GM12878 (cell line): ENCODE data around the gene ASB9. TPM values are rescaled to one million over a fixed set of nuclear protein-coding genes. Genes with fewer than 3 reads are reported as not detected.

Source experiments
- ATAC-seq: fragments of 200-7000 bp; cut with Tn5 transposase; 3 replicates; pipeline ENCODE4 v1.9.1; 2020; ENCODE audit warnings: mild to moderate bottlenecking, moderate library complexity
- BruUV-seq: library from RNA; stranded (reverse); fragments of 400-500 nt; replicated peaks from 2 replicates; lab custom pipeline; 2021; lab: Mats Ljungman, UMichigan
- CTCF ChIA-PET: fragments of 300-600 bp; sonication (Branson Sonifier 250); formaldehyde crosslinking; extraction: SDS; loops from one replicate; lab custom pipeline; 2021; ENCODE audit warnings: inconsistent platforms; lab: Yijun Ruan, JAX
- POLR2A ChIA-PET: fragments of 350-600 bp; formaldehyde crosslinking; extraction: SDS; loops from one replicate; lab custom pipeline; 2021; ENCODE audit warnings: inconsistent platforms; lab: Charles Lee
- RAD21 ChIA-PET: fragments of 300-600 bp; sonication (Branson Sonifier 250); formaldehyde crosslinking; loops from one replicate; lab custom pipeline; 2023; ENCODE audit warnings: antibody characterized with exemption; ENCODE audit not compliant: unreplicated experiment; lab: Charles Lee
- SMC1A ChIA-PET: fragments of 300-600 bp; sonication (Branson Sonifier 250); formaldehyde crosslinking; loops from one replicate; lab custom pipeline; 2023; ENCODE audit not compliant: unreplicated experiment, uncharacterized antibody; lab: Charles Lee
- DNase-seq: peaks from one replicate; pipeline ENCODE4 v3.0.0-alpha.2; 2011; ENCODE audit warnings: low read depth, low spot score
- FAIRE-seq: peaks from 3 replicates; lab custom pipeline; 2011; peaks lifted over from hg19 to GRCh38; lab: Jason Lieb, UNC
- H2AFZ ChIP-seq: 2 replicates; pipeline ENCODE4 v1.6.0; 2011; ENCODE audit warnings: low read depth, low read length, control low read depth; ENCODE audit not compliant: control insufficient read depth
- H3K27ac ChIP-seq: 2 replicates; pipeline ENCODE4 v1.5.1; 2011; ENCODE audit warnings: control low read depth; ENCODE audit not compliant: control insufficient read depth, insufficient read depth
- H3K27me3 ChIP-seq, 2 experiments: replicated peaks in 1 of 2; 2 replicates each; pipeline versions ENCODE4 v1.6.0 to v1.6.1; 2011; ENCODE audit warnings: low read length in 1 of 2; ENCODE audit not compliant: control insufficient read depth in 2 of 2, insufficient read depth in 2 of 2
- H3K36me3 ChIP-seq, 2 experiments: 2 replicates each; pipeline ENCODE4 v1.5.1; 2011; ENCODE audit warnings: low read length in 1 of 2; ENCODE audit not compliant: control insufficient read depth in 2 of 2, insufficient read depth in 2 of 2
- H3K4me1 ChIP-seq: 2 replicates; pipeline ENCODE4 v1.6.1; 2011; ENCODE audit warnings: mild to moderate bottlenecking, low read length, moderate library complexity, mixed read lengths; ENCODE audit not compliant: control insufficient read depth, insufficient read depth
- H3K4me2 ChIP-seq: 2 replicates; pipeline ENCODE4 v1.6.0; 2011; ENCODE audit warnings: control low read depth; ENCODE audit not compliant: control insufficient read depth, insufficient read depth
- H3K4me3 ChIP-seq: fragments of 200-600 bp; sonication (generic); 2 replicates; pipeline ENCODE4 v1.5.1; 2016
- H3K79me2 ChIP-seq: 2 replicates; pipeline ENCODE4 v1.6.0; 2011; ENCODE audit warnings: low read length; ENCODE audit not compliant: control insufficient read depth, insufficient read depth
- H3K9ac ChIP-seq: 2 replicates; pipeline ENCODE4 v1.8.0; 2011; ENCODE audit warnings: low read length, control low read depth, mixed read lengths; ENCODE audit not compliant: control insufficient read depth, insufficient read depth
- H3K9me3 ChIP-seq: replicated peaks from 3 replicates; pipeline ENCODE4 v1.5.1; 2011; ENCODE audit warnings: mild to moderate bottlenecking, low read length; ENCODE audit not compliant: control insufficient read depth, insufficient read depth
- H4K20me1 ChIP-seq: 2 replicates; pipeline ENCODE4 v1.6.0; 2011; ENCODE audit not compliant: control insufficient read depth, insufficient read depth
- BCL3 ChIP-seq: IDR thresholded peaks from 2 replicates; pipeline ENCODE4 v1.6.1; 2011; ENCODE audit warnings: borderline replicate concordance, low read depth, mild to moderate bottlenecking, moderate library complexity, low read length; ENCODE audit not compliant: insufficient read depth, poor library complexity, severe bottlenecking
- E2F4 ChIP-seq: IDR thresholded peaks from 2 replicates; pipeline ENCODE4 v1.6.1; 2012; ENCODE audit warnings: low read depth, low read length, improper control_type of control experiment
- MTA2 ChIP-seq: fragments of 450-650 bp; IDR thresholded peaks from 2 replicates; pipeline ENCODE4 v1.6.1; 2016; ENCODE audit warnings: low read depth, mild to moderate bottlenecking, moderate library complexity
- MYB ChIP-seq: fragments of 150-350 bp; IDR thresholded peaks from 2 replicates; pipeline ENCODE4 v1.6.1; 2014; ENCODE audit warnings: mild to moderate bottlenecking, low read depth, low read length, borderline replicate concordance
- NFYA ChIP-seq: IDR thresholded peaks from 2 replicates; pipeline ENCODE4 v1.6.1; 2011; ENCODE audit warnings: low read depth, mild to moderate bottlenecking, low read length, improper control_type of control experiment, borderline replicate concordance
- NKRF ChIP-seq: fragments of 450-650 bp; conservative IDR thresholded peaks from 2 replicates; pipeline ENCODE4 v1.6.1; 2017; ENCODE audit warnings: mild to moderate bottlenecking, moderate library complexity
- NR2F1 ChIP-seq: fragments of 450-650 bp; conservative IDR thresholded peaks from 2 replicates; pipeline ENCODE4 v1.6.1; 2017; ENCODE audit warnings: mild to moderate bottlenecking
- POLR2AphosphoS2 ChIP-seq: IDR thresholded peaks from 2 replicates; pipeline ENCODE4 v1.6.1; 2011; ENCODE audit warnings: low read depth, mild to moderate bottlenecking, low read length, improper control_type of control experiment, moderate library complexity
- SRF ChIP-seq, 2 experiments: IDR thresholded peaks; 2 replicates each; pipeline ENCODE4 v1.6.1; 2011; ENCODE audit warnings: low read depth in 2 of 2, low read length in 2 of 2, mild to moderate bottlenecking in 1 of 2, moderate library complexity in 1 of 2
- SUZ12 ChIP-seq: fragments of 200-600 bp; sonication (generic); IDR thresholded peaks from one replicate; pipeline ENCODE4 v1.6.1; 2018; ENCODE audit warnings: antibody characterized with exemption, mild to moderate bottlenecking; ENCODE audit not compliant: unreplicated experiment
- WGBS: methylation state at CpG from one replicate; pipeline ENCODE4 v1.1.6; 2016; ENCODE audit warnings: low lambda C conversion rate; ENCODE audit not compliant: insufficient replicate concordance, insufficient coverage; ENCODE audit errors: missing lambda C conversion rate; 5-methylcytosine and 5-hydroxymethylcytosine counted together
- in situ Hi-C: fragments of 300-500 bp; cut with MboI; formaldehyde crosslinking; loops from 9 replicates; pipeline ENCODE4 v1.14.3; 2018; ENCODE audit warnings: mixed read lengths
- intact Hi-C: fragments of 100-400 bp; cut with micrococcal nuclease; formaldehyde crosslinking; loops from one replicate; pipeline ENCODE4 v1.14.2; 2022; ENCODE audit not compliant: unreplicated experiment
- polyA plus RNA-seq, 11 experiments: library from polyadenylated mRNA; depleted of rRNA in 4 of 11; unstranded in 6 of 11; stranded (reverse) in 5 of 11; fragments of >200 nt; fragmentation: Nextera tagmentation in 4 of 11; fragmentation: Illumina TruSeq in 1 of 11; extraction: Ambion mirVana in 4 of 11; extraction: Trizol in 1 of 11; gene quantifications; 1 replicate in 1 of 11; 2 replicates in 10 of 11; pipeline versions ENCODE4 v1.2.1 to v1.2.3, GENCODE V29; 2011 to 2016; ENCODE audit warnings: inconsistent platforms in 2 of 11, missing spikeins in 2 of 11, low read depth in 1 of 11
- total RNA-seq, 4 experiments: library from RNA; depleted of rRNA in 3 of 4; stranded (reverse); fragments of >200 nt in 3 of 4; fragmentation: Illumina TruSeq in 1 of 4; extraction: Trizol in 1 of 4; gene quantifications; 2 replicates each; pipeline versions ENCODE4 v1.2.1 to v1.2.3, GENCODE V29; 2013 to 2021

ASB9 gene
- total and polyA plus RNA-seq, 10 of the 15 experiments (the other 5 are each of a cell fraction or from before 2014, with no cell fraction given), result 0.31 to 3.5 (median 0.74) TPM

GRCh38 chrX:15221321-15221720 lies 48.6 kb downstream of the ASB9 start:
- H3K4me3 ChIP-seq, result no peak overlapping the region
- no peak for FAIRE-seq
- in situ Hi-C loops, result no loop called here

GRCh38 chrX:15217161-15217560 lies 52.7 kb downstream of the ASB9 start:
- ChIA-PET POLR2A (no interaction called here), CTCF (interaction anchor here (1.7 kb wide), 2 partner anchors 9 to 12 kb away, joined by 5 to 7 read pairs; no protein-coding TSS in a partner anchor), RAD21 (no interaction called here), SMC1A (no interaction called here)
- Histone ChIP-seq H3K4me2 (no peak overlapping the region), H3K27ac (no peak overlapping the region), H3K27me3 (no peaks in the 10 kb centered on the region), H3K9me3 (no peaks in the 10 kb centered on the region), H3K36me3 (no peaks in the 10 kb centered on the region), H3K9ac (no peak overlapping the region), H2AFZ (no peak overlapping the region), H3K79me2 (no peaks in the 10 kb centered on the region), H3K4me1 (no peaks in the 10 kb centered on the region), H4K20me1 (no peaks in the 10 kb centered on the region), H3K4me3 (no peak overlapping the region)
- intact Hi-C loops (no loop called here), in situ Hi-C loops (no loop called here)
- FAIRE-seq, result no peak
- ATAC-seq, result no peak
- no TSS peak for BruUV-seq
- TF ChIP-seq MYB (no peak), POLR2AphosphoS2 (no peak), NKRF (no peak), NR2F1 (no peak), BCL3 (no peak), MTA2 (no peak)
- no peak for DNase-seq
- 0% methylated on average over 1 of the region's 1 CpG for WGBS

More at GRCh38 chrX:15221321-15221720, 48.6 kb downstream of the ASB9 start:
- no peaks in the 10 kb centered on the region for H3K79me2 ChIP-seq
- DNase-seq, result no peak
- intact Hi-C loops, result no loop called here
- POLR2A ChIA-PET, result no interaction called here
- RAD21 ChIA-PET, result no interaction called here
- H3K9me3 ChIP-seq, result no peaks in the 10 kb centered on the region
- TF ChIP-seq SRF (IDR thresholded peaks at IDR 0.05; ENCODE audit: low read depth in 2 of 2, low read length in 2 of 2), result no peak
- no peak for TF ChIP-seq SUZ12
- no peak for TF ChIP-seq NFYA
- TF ChIP-seq E2F4, result no peak
- no peak overlapping the region for H2AFZ ChIP-seq
- H3K9ac ChIP-seq, result no peak overlapping the region
- ATAC-seq, result no peak
- no TSS peak for BruUV-seq
- CTCF ChIA-PET, result interaction anchor here (1.0 kb wide), 1 partner anchor 12 kb away, joined by 4 read pairs; no protein-coding TSS in a partner anchor
- SMC1A ChIA-PET, result no interaction called here
- H3K36me3 ChIP-seq, result no peaks in the 10 kb centered on the region
- H3K4me1 ChIP-seq, result no peaks in the 10 kb centered on the region
- no peaks in the 10 kb centered on the region for H4K20me1 ChIP-seq
- H3K27ac ChIP-seq, result no peak overlapping the region
- no peaks in the 10 kb centered on the region for H3K27me3 ChIP-seq
- H3K4me2 ChIP-seq, result no peak overlapping the region
